Astrocyte (in vitro differentiated cells and primary cell): ENCODE data around the gene CDK17. TPM values are rescaled to one million over a fixed set of nuclear protein-coding genes. Genes with fewer than 3 reads are reported as not detected.

Experiments used
- DNase-seq: peaks from one replicate; pipeline ENCODE4 v3.0.0-alpha.2; 2010; ENCODE audit warnings: low read depth
- FAIRE-seq: peaks from 2 replicates; lab custom pipeline; 2011; peaks lifted over from hg19 to GRCh38; lab: Jason Lieb, UNC
- H2AFZ ChIP-seq: 2 replicates; pipeline ENCODE4 v1.6.0; 2012; ENCODE audit warnings: low read depth, low read length, inconsistent platforms
- H3K27ac ChIP-seq: 2 replicates; pipeline ENCODE4 v1.5.1; 2011; ENCODE audit warnings: low read depth, low read length, inconsistent platforms
- H3K27me3 ChIP-seq: 2 replicates; pipeline ENCODE4 v1.6.0; 2011; ENCODE audit warnings: low read length, inconsistent platforms; ENCODE audit not compliant: insufficient read depth
- H3K36me3 ChIP-seq: 2 replicates; pipeline ENCODE4 v1.5.1; 2011; ENCODE audit warnings: low read length, inconsistent platforms; ENCODE audit not compliant: insufficient read depth
- H3K4me1 ChIP-seq: 2 replicates; pipeline ENCODE4 v1.5.1; 2011; ENCODE audit warnings: low read length, inconsistent platforms; ENCODE audit not compliant: insufficient read depth
- H3K4me2 ChIP-seq: 2 replicates; pipeline ENCODE4 v1.6.0; 2012; ENCODE audit warnings: low read length, inconsistent platforms
- H3K4me3 ChIP-seq: 2 replicates; pipeline ENCODE4 v1.5.1; 2011; ENCODE audit warnings: low read depth, mild to moderate bottlenecking, low read length, inconsistent platforms; ENCODE audit not compliant: insufficient read depth
- H3K79me2 ChIP-seq: 2 replicates; pipeline ENCODE4 v1.6.0; 2012; ENCODE audit warnings: mild to moderate bottlenecking, low read length, inconsistent platforms; ENCODE audit not compliant: insufficient read depth
- H3K9ac ChIP-seq: 2 replicates; pipeline ENCODE4 v1.6.0; 2012; ENCODE audit warnings: mild to moderate bottlenecking, low read length, inconsistent platforms
- H3K9me3 ChIP-seq: 2 replicates; pipeline ENCODE4 v1.5.1; 2012; ENCODE audit warnings: low read depth, mild to moderate bottlenecking, low read length, inconsistent platforms; ENCODE audit not compliant: insufficient read depth
- H4K20me1 ChIP-seq: 2 replicates; pipeline ENCODE4 v1.6.0; 2012; ENCODE audit warnings: low read length, inconsistent platforms; ENCODE audit not compliant: insufficient read depth
- H3K27ac Mint-ChIP-seq: one replicate; pipeline ENCODE4 v1.8.0; 2021; ENCODE audit warnings: mild to moderate bottlenecking, mixed read lengths; ENCODE audit not compliant: unreplicated experiment
- H3K27me3 Mint-ChIP-seq: one replicate; pipeline ENCODE4 v1.8.0; 2021; ENCODE audit warnings: low read depth, mixed read lengths; ENCODE audit not compliant: unreplicated experiment
- H3K36me3 Mint-ChIP-seq: one replicate; pipeline ENCODE4 v1.8.0; 2021; ENCODE audit warnings: low read depth, mixed read lengths; ENCODE audit not compliant: unreplicated experiment
- H3K4me1 Mint-ChIP-seq: one replicate; pipeline ENCODE4 v1.8.0; 2021; ENCODE audit warnings: low read depth, mixed read lengths; ENCODE audit not compliant: unreplicated experiment
- H3K4me3 Mint-ChIP-seq: one replicate; pipeline ENCODE4 v1.8.0; 2021; ENCODE audit warnings: mild to moderate bottlenecking, moderate library complexity, mixed read lengths; ENCODE audit not compliant: unreplicated experiment
- H3K9me3 Mint-ChIP-seq: one replicate; pipeline ENCODE4 v1.8.0; 2021; ENCODE audit warnings: mild to moderate bottlenecking, mixed read lengths; ENCODE audit not compliant: unreplicated experiment
- CTCF ChIP-seq: IDR thresholded peaks from 2 replicates; pipeline ENCODE4 v1.5.1; 2011; ENCODE audit warnings: low read depth, mild to moderate bottlenecking, inconsistent platforms, low read length, moderate library complexity; ENCODE audit not compliant: insufficient read depth
- EZH2 ChIP-seq: IDR thresholded peaks from 2 replicates; pipeline ENCODE4 v1.6.1; 2012; ENCODE audit warnings: mild to moderate bottlenecking, low read length, inconsistent platforms; ENCODE audit not compliant: insufficient read depth
- total RNA-seq: library from RNA; stranded (reverse); gene quantifications from 2 replicates; pipeline ENCODE4 v1.2.1, GENCODE V29; 2021

Gene CDK17
- total RNA-seq, 1 donor from 2014 or later = 64.2 TPM

DNA sequence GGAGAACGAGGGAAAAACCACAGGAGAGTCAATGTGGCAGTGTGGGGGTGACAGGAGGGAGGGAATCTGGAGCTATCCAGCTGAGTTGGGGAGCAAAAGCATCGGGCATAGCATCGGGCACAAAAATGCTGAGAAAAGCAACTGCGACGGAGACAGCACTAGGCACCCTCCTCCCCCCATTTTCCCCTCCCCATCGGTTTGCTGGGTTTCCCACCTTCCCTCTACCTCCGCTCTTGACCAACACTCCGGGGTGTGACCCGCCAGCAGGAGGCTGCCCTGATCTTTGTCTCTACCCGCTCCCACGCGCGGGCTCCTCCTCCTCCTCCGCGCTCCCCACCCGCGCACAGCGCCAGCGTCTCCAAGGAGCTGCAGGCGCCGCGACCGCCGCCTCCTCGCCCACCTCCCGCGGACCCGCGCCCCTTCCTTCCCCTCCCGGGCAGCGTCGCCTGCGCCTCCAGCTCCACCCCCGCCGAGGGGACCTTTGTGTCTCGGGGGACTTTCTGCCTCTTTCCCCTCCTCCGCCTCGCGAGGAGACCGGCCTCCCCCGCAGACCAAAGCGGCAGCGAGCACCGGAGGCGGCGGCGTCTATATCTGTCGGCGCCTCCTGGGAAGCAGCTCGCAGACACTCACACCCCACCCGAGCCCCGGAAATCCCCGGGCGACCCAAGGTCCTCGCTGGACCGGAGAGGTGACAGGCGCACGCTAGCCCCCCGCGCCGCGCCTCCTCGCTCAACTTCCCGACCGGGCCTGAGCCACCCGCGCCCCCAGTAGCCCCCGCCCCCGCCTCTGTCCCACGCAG lies 920 bp downstream of the CDK17 start:
- H3K9me3 ChIP-seq = no peaks in the 10 kb centered on the region
- FAIRE-seq = no peak
- no peaks in the 10 kb centered on the region for H3K36me3 ChIP-seq
- TF ChIP-seq CTCF = no peak
- Mint-ChIP-seq H3K9me3 (no peaks in the 10 kb centered on the region), H3K4me1 (peaks cover 28% of the 10 kb centered on the region), H3K4me3 (peak overlapping the region; percentile 91), H3K27me3 (no peaks in the 10 kb centered on the region), H3K36me3 (no peaks in the 10 kb centered on the region), H3K27ac (peak overlapping the region; percentile 96)
- peak overlapping the region; percentile 91 for H3K4me2 ChIP-seq
- H3K4me1 ChIP-seq = peaks cover 12% of the 10 kb centered on the region
- peak overlapping the region; percentile 94 for H3K4me3 ChIP-seq
- H3K27ac ChIP-seq = peak overlapping the region; percentile 96
- no peaks in the 10 kb centered on the region for H3K27me3 ChIP-seq
- H4K20me1 ChIP-seq = peaks cover 37% of the 10 kb centered on the region
- peak overlapping the region; percentile 96 for H3K9ac ChIP-seq
- DNase-seq = peak; percentile 39
- H3K79me2 ChIP-seq = peaks cover 57% of the 10 kb centered on the region
- H2AFZ ChIP-seq = no peak overlapping the region

DNA sequence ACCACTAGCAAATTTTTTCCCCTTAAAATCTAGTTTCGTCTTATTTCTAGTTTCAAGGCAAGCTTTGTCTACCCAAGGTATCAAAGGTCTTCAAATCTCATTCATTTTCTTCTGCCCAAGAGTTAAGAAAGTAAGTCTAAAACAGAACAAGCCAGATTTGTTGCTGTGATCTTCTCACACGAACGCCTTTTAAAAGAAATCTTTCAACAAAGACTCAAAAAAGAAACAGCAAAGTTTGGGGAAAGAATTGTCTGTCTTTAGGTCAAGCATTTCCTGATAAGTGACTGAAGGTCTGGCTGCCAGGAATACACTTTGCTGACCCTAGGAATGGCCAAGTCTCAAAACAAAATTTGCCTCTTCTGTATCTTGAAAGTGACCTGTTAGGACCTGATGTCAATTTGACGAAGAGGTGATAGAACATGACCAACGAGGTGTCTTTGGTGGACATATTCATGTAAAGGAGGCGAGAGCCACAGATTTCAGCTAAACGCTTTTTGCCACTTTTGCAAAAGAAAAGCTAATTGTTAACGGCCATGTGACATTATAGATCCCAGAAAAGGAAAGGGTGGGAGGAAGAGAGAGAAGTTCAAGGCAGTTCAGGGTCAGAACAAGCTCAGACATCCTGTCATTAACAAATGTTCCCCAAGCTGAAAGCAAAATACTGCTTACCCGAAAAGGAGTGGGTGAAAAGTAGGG lies 1.7 kb downstream of the CDK17 start:
- Histone ChIP-seq H3K4me3 (peak overlapping the region; percentile 94), H2AFZ (no peak overlapping the region), H3K4me2 (peak overlapping the region; percentile 91), H4K20me1 (peaks cover 44% of the 10 kb centered on the region), H3K4me1 (peaks cover 12% of the 10 kb centered on the region), H3K9ac (peak overlapping the region; percentile 96), H3K27me3 (no peaks in the 10 kb centered on the region), H3K27ac (peak overlapping the region; percentile 96), H3K36me3 (no peaks in the 10 kb centered on the region), H3K79me2 (peaks cover 65% of the 10 kb centered on the region), H3K9me3 (no peaks in the 10 kb centered on the region)
- Mint-ChIP-seq H3K9me3 (no peaks in the 10 kb centered on the region), H3K27me3 (no peaks in the 10 kb centered on the region), H3K27ac (peak overlapping the region; percentile 96), H3K36me3 (no peaks in the 10 kb centered on the region), H3K4me1 (peaks cover 28% of the 10 kb centered on the region), H3K4me3 (peak overlapping the region; percentile 91)
- no peak for FAIRE-seq
- TF ChIP-seq CTCF = no peak
- no peak for TF ChIP-seq EZH2
- no peak for DNase-seq
